SH-SY5Y (cell line): ENCODE measurements around the gene TMEM263.

Experiments
- GATA2 ChIP-seq: IDR thresholded peaks from 2 replicates; pipeline ENCODE4 v1.6.1; 2011; ENCODE audit warnings: mild to moderate bottlenecking, low read depth, low read length
- GATA3 ChIP-seq: IDR thresholded peaks from 2 replicates; pipeline ENCODE4 v1.6.1; 2011; ENCODE audit warnings: low read depth, mild to moderate bottlenecking, low read length, moderate library complexity

- TF ChIP-seq GATA3 (no peak), GATA2 (no peak)
Observed at GRCh38 chr12:107017042-107017441, 61.3 kb downstream of the TMEM263 start.
